Fibroblast of peridontal ligament (primary cell): Measurements from ENCODE around the gene SIN3B.
A peak's percentile ranks its signal among the peaks of the same experiment; 100 is the strongest.

Source experiments
- DNase-seq: peaks from one replicate; pipeline ENCODE4 v3.0.0-alpha.2; 2010; ENCODE audit errors: extremely low read depth

Gene SIN3B

DNA sequence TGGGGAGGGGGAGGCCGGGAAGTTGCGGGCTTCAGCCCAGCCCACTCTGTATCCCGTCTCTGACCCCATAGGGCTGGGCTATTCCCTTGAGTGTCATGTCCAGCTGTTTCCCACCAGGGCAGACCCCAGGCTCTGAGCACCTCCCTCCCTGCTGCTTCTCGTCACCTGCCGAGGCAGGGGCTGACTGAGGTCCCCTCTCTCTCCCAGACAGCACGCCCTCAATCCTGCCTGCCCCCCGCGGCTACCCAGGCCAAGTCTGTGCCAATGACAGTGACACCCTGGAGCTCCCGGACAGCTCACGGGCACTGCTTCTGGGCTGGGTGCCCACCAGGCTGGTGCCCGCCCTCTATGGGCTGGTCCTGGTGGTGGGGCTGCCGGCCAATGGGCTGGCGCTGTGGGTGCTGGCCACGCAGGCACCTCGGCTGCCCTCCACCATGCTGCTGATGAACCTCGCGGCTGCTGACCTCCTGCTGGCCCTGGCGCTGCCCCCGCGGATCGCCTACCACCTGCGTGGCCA is 60.2 kb downstream of the SIN3B start:
- no peak for DNase-seq

GRCh38 chr19:16889883-16890460 is 60.8 kb downstream of the SIN3B start:
- DNase-seq, result no peak

DNA sequence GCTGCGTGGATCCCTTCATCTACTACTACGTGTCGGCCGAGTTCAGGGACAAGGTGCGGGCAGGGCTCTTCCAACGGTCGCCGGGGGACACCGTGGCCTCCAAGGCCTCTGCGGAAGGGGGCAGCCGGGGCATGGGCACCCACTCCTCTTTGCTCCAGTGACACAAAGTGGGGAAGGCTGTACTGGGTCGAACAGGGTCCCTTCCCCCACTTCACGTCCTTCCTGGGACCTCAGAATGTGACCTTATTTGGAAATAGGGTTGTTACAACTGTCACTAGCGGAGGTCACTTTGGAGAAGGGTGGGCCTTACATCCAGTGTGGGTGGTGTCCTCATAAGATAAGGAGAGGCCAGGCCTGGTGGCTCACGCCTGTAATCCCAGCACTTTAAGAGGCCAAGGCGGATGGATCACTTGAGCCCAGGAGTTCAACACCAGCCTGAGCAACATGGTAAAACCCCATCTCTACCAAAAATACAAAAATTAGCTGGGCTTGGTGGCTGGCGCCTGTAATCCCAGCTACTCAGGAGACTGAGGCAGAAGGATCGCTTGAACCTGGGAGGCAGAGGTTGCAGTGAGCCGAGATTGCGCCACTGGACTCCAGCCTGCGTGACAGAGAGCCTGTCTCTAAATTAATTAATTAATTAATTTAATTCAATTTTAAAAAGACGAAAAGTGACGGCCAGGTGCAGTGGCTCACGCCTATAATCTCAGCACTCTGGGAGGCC is 61.4 kb downstream of the SIN3B start:
- DNase-seq, result no peak

GRCh38 chr19:16891696-16892382 is 62.6 kb downstream of the SIN3B start:
- no peak for DNase-seq

GRCh38 chr19:16892436-16892835 is 63.2 kb downstream of the SIN3B start:
- DNase-seq, result no peak

DNA sequence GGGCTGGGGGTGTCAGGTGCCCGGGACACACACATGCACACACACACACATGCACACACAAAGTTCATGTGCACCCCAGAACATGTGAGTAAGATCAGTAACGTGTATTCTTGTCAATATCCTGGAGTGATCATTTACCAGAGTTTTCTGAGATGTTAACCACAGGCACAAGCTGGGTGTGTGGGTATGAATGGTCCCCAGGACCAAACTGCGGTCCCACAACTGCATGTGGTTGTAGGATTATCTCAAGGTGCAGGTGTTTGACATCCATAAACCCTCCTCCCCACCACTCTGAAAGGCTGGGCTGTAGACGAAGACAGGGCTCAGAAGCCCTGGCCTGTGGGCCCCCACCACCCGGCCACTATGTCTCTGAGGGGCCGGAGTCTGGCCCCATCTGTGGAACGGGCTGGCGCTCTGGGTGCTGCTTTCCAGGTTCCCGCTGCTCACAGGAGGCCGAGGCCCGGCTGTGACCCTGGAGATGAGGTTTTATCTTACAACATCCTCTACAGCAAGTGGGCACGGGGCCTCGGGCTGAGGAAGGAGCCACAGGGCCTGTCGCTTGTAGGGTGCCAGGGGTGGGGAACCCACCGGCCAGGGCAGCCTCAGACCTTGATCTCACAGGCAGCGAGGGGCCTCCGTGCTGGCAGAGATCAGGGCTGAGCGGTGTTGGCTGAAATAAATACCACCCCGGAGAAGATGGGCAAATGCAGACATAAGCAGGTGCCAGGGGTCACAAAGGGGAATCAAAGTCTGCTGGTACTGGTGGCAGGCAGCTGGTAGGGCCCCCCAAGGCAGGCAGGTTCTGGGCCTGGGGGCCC is 63.9 kb downstream of the SIN3B start:
- DNase-seq, result no peak

DNA sequence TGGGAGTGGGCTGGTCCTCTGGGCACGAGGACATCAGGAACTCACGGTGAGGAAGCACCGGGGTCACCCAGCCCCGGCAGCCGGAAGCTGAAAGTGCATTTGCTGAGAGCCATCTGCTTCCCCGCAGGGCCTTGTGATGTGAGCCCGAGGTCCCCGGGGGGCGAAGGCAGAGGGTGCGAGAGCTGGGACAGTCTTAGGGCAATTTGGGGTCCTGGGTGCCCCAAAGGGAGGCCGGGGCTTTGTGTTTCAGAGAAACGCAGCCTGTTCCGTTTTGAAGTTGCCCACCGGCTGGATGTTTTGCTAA is 64.4 kb downstream of the SIN3B start:
- DNase-seq, result no peak

GRCh38 chr19:16894080-16894479 is 64.9 kb downstream of the SIN3B start:
- DNase-seq, result no peak

- peak; percentile 10 for DNase-seq
Measured at GRCh38 chr19:16895467-16896145, 66.4 kb downstream of the SIN3B start.

GRCh38 chr19:16896146-16897028 is 67.2 kb downstream of the SIN3B start:
- DNase-seq, result no peak

GRCh38 chr19:16897029-16897855 is 68.0 kb downstream of the SIN3B start:
- peak; percentile 88 for DNase-seq

DNA sequence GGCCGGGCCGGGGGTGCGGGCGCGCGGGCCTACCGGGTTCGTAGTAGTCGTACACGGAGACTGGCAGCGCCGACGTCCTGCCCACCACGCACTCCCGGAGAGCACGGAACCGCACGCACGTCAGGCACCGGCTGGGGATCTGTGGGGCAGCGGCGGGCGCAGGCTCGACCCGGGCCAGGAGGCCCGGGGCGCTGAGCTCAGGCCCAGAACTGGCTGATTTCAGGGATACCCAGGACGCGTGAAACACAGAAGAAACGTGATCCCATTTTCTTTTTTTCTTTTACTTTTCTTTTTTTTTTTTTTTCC is 68.6 kb downstream of the SIN3B start:
- peak; percentile 18 for DNase-seq

- no peak for DNase-seq
Measured at GRCh38 chr19:16898361-16899015, 69.3 kb downstream of the SIN3B start.

DNA sequence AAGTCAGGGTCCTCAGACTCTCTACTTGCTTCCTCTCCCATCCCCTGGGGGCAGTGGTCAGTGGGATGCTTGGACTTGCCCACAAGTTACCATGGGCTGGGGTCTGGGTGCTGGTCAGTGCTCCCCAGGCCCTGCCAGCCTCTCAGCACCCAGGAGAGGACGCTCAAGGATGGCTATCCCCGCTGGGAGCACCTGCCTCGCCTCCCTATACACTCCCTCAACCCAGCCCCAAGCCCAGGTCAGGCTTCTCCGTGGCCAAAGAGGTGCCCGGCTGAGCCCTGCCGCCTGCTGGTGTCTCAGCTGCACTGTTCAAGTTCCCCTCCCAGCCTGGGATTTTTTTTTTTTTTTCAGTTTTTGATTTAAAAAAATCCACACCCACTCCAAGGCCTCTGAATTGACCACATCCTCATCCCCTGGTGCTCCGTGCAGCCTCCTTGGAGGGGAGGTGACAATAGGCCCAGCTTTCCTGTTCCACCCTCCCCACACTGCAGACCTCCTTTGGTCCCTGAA is 70.4 kb downstream of the SIN3B start:
- DNase-seq, result peak; percentile 32

- no peak for DNase-seq
Measured at GRCh38 chr19:16901491-16902175, 72.4 kb downstream of the SIN3B start.

DNA sequence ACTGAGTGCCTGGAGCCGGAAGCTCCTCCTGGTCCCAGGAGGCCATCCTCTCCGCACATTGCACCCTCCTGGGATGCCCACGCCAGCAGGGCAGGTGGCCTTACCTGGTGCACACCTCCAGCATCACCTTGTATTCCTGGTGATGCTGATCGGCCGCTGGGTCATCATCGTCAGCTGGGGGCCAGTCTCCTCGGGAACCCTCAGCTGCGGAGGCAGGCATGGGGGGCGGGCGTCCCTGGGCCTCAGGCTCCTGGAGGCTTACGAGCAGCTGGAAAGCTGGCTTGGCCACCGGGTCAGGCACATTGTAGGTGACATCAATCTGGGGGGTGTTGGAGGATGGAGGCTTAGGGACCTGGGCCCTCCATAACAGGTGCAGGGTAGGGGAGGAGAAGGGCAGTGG is 73.3 kb downstream of the SIN3B start:
- no peak for DNase-seq

DNA sequence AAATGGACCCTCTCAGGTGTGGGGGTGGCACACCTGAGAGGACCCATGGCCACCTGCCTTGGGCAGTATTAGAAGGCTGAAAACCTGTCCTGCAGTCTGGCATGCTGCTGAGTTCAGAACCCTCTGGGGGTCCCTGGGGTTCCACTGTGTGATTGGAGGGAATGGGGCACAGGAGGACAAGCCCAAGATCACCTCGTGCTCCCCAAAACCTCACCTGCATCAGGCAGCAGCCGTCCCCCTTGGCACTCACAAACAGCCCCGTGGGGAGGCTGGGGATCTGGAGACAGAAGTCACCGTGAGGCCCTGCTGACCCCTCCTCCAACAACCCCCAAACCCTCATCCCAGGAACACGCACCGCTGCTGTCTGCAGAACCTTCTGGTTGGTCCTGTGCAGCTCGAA is 74.1 kb downstream of the SIN3B start:
- no peak for DNase-seq

GRCh38 chr19:16904599-16904998 is 75.4 kb downstream of the SIN3B start:
- DNase-seq, result no peak

DNA sequence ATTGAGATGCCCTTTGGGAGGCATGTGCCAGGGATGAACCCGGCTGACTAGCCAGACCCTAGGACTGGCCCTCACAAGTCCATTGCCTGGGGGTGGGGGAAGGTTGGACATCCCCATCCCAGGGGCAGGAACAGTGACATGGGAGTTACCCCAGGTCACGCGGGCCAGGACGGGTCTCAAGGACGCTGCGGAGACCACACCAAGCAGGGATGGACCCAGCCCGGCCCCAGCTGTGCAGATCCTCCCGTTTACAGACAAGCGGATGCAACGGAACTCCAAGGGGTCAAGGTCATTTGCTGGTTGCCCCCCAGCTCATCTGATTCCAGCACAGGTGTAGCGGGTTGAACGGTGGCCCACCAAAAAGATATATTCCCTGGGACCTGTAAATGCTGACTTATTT is 79.6 kb downstream of the SIN3B start:
- DNase-seq, result no peak
